Measurements from ENCODE around the gene ZNF385B.

Gene ZNF385B

DNA sequence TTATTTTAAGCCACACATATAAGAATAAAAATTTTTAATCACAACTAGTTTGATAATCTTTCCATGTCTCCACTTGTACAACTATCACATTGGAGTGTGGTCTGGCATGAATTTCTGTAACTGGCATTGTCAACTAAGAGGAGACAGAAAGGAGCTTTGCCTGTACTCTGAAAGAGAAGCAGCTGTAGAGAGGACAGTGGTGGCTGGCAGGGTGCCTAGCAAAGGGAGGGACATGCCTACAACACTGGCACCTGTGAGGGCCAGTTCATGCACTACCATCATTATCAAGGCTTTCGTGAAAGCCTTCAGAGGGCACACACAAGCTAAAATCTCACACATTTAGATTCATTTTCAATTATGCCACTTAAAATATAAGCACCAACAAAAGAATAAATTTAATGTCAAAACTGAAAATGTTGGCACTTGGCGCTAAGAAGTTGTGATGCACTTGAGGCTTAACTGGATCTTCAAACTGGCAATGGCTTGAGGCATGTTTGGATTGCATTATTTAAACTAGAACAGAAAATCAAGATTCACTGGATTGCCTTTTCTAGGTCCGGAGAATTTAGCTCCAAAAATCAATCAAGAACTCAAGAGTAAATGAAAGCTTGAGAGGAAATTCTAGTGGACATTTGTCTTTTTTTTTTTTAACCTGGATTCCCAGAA lies 238.6 kb downstream of the ZNF385B start:
- no peak for DNase-seq (ENCODE audit: low spot score)

DNA sequence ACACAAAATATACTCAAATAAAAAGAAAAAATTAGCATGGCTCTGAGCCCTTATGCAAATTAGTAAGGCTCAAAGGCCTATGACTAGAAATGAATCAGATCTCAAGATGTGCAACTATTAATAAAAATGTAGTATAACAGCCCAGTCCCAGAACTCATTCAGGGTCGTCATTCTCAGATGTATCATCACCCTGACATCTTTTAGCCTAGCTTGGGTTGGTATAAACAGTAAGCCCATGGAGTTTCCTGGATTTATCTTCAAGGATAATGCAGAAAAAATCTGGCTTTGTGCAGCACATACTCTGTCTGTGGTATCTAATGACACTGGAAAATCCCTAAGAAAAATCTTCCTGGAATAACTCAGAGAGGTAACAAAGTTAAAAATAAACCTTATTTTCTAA lies 239.3 kb downstream of the ZNF385B start:
- no peak for DNase-seq (ENCODE audit: low spot score)

DNA sequence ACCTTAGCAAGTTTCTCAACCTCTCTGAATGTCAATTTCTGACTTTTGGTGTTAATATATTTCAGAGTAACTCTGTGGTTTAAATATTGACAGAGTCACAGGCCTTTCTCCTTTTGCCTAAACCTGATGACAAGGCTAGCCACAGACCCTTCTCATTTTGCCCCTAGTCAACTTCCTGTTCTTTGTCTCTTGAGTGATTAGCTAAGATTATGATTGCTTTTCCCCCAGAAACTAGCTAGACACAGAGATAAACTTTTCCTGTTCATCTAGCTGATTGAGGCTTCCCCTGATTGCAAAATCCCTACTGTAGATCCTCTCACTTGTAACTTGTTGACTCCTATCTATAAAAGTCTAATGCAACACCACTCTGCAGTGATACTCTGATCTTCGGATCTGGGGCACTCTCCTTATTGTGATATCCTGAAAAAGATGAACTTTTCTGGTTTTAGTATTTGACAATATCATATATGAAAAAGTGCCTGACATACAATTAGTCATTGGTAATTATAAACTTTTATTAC lies 241.4 kb downstream of the ZNF385B start:
- no peak for DNase-seq (ENCODE audit: low spot score)

DNA sequence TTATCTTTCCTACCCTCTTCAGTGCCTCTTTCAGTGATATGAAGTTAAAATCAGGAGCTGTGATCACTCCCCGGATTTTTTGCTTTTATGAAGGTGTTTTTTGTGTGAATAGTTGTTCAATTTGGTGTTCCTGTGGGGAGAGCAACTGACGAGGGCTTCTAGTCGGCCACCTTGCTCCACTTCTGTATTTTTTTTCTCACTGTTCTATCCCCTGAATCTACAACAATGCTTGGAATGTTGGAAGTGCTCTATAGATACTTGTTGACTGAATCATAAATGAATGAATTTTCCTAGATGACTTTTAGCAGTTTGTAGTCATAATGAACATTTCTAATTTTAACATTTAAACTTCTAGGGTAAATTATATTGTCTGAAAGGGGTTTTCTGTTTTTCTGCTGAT lies 247.3 kb downstream of the ZNF385B start:
- no peak for DNase-seq (ENCODE audit: low spot score)

DNA sequence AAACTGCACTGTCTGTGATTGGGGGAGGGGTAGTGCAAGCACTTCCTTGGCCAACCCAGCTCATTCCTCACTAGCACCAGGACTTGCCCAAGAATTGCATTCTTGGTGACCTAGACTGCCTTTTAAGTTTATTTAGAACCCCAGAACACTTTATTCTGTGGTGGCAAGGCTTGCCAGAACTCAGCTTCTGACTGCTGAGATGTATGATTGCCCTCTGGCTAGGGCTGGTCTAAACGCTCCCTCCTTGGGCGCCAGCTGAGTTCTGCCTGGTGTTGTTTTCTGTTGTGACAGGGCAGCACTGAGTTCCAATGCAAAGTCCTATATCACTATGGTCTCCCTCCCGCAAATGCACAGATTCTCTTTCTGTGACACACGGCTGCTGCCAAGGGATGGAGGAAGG lies 247.7 kb downstream of the ZNF385B start:
- DNase-seq (ENCODE audit: low spot score): no peak

DNA sequence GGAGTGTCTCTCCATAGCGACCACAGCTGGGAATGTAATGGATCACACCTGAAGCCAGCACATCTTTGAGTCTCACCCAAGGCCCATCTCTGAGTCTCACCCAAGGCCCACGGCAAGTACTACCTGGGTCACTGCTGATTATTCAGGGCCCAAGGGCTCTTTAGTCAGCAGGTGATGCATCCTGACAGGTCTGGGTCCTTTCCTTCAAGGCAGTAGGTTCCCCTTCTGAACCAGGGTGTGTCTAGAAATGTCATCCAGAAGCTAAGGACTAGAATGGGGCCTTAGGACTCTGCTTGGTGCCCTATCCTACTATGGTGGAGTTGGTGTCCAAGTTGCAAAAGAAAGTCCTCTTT lies 248.1 kb downstream of the ZNF385B start:
- DNase-seq (ENCODE audit: low spot score): no peak

DNA sequence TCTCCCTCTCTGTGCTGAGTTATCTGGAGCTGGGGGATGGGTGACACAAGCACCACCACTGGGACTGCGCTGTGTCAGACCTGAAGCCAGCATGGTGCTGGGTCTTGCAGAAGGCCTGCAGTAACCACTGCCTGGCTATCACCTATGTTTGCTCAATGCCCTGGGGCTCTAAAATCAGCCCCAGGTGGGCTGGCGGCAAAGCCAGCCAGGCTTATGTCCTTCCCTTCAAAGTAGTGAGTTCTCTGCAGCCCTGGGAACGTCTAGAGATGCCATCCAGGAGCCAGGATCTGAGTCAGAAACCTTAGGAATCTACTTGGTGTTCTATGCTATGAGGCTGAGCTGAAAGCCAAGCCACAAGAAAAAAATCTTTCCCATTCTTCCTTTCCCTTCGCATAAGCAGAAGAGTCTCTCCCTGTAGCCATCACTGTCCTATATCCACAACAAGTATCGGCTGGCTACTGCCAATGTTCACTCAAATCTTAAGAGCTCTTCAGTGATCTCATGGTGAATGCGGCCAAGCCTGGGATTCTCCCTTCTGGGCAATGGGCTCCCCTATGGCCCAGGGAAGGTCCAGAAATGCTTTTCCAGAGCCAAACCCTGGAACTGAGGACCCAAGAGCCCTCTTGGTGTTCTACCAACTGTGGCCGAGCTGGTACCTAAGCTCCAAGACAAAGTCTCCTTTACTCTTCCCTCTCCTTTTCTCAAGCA lies 248.7 kb downstream of the ZNF385B start:
- DNase-seq (ENCODE audit: low spot score): no peak

DNA sequence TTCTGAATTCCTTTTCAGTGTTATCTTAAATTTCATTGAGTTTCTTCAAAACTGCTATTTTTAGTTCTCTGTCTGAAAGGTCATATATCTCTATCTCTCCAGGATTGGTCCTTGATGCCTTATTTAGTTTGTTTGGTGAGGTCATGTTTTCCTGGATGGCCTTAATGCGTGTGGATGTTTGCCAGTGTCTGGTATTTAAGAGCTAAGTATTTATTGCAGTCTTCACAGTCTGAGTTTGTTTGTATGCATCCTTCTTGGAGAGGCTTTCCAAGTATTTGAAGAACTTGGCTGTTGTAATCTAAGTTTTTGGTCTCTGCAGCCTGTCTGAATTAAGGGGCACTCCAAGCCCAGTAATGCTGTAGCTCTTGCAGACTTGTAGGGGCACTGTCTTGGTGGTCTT lies 249.3 kb downstream of the ZNF385B start:
- DNase-seq (ENCODE audit: low spot score): no peak

DNA sequence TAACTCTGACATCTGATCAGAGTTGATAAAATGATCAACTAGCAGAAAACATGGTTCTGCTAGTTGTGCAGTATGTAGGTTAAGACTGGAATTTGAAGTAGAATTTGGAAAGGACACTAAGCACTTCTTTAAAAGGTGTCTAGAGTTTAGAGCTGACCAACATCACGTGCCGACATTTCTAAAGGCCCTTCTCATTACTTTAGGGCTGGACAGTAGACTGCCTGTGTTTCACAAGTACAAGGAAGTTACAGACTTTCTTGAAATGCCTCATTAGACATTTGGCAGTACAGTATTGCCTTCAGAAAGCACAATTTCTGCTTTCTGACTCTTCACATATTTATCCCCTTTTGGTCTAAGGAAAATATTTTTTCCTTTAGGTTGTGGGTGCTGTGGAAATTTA lies 255.3 kb downstream of the ZNF385B start:
- no peak for DNase-seq (ENCODE audit: low spot score)

DNA sequence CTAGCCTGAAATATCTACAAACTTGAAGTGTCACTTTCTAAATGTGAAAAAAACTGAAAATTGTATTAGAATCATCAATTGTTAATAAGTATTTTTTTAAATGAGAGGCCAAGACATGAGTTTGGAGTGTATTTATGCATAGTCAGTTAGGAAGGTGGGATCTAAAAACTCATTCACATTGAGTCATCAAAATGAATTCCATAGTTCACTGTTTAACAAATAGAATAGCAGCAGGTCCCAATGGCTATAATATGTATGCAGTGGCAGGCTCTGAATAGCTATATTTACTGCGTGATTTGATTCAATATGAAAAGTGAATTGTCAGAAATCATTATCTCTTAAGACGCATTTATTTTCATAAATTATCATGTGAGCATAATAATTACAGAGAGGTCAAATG lies 256.1 kb downstream of the ZNF385B start:
- DNase-seq (ENCODE audit: low spot score): no peak

DNA sequence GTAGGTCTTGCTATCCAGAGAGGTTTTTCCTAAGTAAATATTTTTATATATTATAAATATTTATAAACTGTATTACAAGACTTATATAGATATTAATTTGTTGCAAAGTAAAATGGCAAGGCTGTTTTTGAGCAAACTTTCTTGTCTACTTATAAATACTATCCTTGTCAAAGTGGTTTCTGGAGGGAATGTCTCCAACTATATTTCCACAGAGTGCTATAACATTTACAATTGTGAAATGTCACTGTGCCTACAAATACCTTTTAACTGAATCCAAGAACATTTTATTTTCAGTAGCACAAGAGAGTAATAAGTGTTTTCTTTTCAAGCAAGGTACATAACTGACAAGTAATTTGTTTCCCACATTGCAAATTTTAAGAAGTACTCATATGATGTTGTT lies 256.8 kb downstream of the ZNF385B start:
- DNase-seq (ENCODE audit: low spot score): no peak

DNA sequence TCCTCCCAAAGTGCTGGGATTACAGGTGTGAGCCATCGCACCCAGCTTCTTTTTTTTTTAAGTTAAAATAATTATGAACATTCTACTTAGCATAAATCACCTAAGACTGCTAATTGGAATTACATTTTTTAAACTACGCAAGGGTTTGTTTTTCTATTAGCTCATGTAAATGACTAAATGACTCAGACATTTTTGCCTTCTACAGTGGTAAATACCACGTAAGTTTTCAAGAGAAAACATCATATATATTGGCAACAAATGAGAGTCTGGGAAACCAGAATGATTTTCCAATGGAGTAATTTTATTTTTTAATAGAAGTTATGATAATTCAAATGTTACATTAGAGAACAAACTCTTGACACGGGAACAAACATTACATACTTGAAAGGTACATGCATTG lies 259.0 kb downstream of the ZNF385B start:
- no peak for DNase-seq (ENCODE audit: low spot score)

DNA sequence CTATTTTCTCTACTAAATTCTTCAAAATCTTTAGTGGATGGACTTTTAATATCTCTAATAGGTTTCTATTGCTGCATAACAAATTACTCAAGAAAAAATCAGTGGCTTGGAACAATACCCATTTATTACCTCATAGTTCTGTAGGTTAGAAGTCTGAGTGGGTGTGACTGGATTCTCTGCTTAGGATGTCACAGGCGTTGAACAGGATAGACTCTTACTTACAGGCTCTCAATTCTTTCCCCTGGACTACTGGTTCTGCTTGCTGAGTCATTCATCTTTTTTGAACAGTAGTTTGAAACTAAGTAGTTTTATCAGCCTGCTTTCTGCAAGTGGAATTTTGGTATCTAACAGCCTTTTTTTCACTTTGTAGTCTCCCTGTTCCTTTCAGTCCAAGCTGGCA lies 265.4 kb downstream of the ZNF385B start:
- DNase-seq (ENCODE audit: low spot score): no peak

DNA sequence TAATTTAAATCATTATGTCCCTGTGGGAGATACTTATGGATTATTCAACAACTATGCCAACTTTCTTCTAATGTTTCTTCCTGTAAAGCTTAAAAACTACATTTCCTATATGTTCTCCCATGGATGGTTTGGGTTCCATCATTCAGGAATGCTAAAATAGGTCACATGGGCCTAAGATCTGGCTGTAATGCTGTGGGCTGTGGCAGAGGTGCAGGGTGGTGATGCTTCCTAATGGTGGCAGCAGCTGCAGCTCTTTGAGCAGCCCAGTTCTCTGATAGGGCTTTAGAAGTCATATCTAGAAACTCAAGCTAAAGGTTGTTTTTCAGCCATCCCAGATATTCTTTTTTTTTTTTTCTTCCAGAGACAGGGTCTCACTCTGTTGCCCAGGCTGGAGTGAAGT lies 266.1 kb downstream of the ZNF385B start:
- no peak for DNase-seq (ENCODE audit: low spot score)

DNA sequence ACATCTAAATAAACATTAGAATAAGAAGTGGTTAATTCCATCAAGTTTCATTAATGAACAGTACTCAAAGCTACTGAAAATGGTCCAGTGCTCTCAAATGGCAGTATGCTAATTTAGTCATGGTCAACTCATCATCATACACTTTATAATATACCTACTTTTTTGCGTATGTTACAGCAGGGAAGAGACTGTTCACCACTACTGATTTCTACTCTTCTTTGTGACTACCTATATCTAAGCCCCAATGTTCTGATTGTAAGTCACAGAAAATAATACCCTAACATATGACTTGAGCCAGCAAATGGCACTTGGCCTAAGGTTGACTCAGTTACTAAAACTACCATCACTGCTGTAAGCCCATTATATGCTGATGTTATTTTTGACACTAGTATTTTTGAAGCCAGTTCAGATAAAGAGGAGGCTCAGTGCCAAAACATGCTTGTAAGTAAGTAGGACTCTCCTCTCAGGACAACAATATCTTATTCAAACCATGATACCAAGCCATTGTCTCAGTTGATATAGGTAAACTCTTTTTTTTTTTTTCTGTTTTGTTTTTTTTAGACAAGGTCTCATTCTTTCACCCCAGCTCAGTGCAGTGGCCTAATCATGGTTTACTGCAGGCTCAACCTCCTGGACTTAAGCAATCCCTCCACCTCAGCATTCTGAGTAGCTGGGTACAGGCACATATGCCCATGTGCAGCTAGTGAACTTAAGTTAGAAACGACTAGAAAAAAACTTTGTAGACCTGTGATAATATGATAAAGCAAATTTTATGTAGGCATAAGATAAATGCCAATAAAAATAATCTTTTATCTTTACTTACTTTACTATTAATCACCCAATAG lies 266.9 kb downstream of the ZNF385B start:
- no peak for DNase-seq (ENCODE audit: low spot score)

DNA sequence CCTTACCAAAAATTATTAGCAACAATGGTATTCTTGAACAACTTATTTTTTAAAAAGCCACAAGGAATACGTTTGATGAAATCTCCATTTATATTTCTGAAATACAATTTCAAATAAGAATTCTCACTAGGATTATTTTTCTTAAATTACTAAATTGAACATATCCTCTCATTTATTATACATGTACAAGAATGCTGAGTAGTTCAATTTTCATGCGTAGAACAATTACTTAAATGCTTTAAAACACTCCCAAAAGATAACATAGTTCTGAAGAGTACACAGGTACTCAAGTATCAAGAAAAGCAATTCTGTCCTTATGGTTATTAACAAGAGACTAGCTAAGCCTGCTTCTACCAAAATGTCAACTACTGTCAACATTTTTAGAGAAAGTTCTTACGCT lies 268.1 kb downstream of the ZNF385B start:
- no peak for DNase-seq (ENCODE audit: low spot score)

DNA sequence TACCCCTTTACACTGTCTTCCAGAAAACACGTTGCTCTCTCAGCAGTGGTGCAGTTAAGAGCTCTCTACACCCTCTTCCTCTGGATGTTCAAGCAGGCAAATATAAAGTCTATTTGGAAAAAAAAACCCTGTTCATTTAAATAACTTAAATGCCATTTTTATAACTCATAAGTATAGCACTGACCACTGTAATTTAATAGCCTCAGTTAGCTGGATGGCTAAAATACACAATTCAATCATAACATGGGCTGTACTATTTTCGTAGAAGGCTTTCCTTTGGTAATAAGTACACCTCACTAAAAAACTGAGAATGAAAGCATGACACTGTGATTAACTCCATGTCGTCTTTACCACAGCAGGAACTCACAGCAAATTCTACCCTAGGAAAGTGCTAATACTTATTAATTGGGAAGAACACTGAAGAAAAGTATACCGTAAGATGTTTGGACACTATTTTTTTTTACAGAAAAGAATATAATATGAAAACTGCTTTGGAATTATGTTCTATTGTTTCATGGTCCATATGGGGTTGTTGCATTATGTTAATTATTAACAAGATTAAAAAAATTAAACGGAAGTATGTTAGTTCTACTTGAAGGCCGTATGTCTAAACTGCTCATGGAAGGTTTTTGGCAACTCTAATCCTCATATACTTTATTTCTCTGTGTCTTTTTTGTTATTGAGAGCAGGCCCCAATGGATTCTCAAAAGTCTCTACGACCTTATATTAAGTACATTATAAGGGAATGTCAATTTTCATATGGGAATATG lies 269.1 kb downstream of the ZNF385B start:
- no peak for DNase-seq (ENCODE audit: low spot score)

DNA sequence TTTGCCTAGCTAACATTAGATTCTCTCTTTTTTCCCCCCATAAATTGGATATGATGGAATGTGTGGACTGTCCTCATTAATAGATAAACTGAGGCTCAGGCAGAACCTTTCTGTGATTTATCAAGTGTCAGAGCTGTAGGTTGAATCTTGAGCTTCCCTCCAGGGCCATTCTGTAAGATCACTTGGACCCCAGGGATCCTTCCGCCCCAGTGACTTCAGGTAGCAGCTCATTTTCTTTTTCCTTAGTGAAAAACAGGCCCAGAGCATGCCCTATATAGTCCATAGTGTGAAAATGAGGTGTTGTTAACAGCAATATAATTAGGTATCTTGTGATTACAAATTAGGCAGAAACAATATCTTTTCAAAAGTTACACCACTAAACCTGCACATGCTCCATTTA lies 269.7 kb downstream of the ZNF385B start:
- no peak for DNase-seq (ENCODE audit: low spot score)

DNA sequence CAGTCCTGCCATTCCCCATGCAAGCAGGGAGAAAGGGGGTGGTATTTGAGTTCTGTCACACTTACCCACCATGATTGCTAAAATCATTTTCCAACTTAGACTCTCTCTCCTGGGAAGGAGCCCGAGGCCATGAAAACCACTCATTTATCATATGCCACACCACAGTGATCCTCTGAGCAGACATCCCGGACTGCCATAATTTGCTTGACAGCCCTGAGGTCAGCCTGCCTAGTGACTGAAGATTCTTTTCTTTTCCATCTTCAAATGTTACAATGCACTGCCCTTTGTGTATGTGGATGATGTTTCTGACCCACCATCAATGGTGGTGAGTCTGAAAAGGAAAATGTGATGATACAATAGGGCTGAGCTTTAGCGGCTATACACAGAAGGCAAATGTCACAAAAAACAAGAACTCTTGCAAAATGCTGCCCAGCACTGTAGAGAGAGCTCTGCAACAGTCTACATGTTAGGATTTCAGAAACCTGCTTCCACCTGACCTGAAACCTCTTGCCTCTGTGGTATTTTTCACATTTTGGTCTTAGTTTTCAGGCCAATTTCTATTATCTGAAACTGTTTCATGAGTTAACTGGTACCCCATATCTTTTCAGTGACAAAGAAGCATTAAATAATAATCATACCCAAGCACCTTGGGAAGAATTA lies 272.8 kb downstream of the ZNF385B start:
- no peak for DNase-seq (ENCODE audit: low spot score)

DNA sequence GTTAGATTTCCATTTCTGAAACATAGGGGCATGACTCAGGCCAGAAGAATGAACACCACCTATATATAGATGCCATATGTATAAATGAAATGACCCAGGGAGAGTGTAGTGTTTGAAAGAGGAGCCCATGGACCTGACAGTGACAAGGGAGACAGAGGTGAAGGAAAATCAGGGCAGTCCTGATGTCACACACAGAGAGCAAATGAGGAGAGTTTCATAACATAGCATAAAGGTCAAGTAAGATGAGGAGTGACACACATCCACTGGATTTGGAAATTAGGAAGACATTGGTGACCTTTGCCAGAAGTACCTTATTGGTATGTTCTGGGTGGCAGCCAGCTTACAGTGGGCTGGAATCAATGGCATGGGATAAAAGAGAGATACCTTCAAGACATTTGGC lies 276.7 kb downstream of the ZNF385B start:
- no peak for DNase-seq (ENCODE audit: low spot score)

DNA sequence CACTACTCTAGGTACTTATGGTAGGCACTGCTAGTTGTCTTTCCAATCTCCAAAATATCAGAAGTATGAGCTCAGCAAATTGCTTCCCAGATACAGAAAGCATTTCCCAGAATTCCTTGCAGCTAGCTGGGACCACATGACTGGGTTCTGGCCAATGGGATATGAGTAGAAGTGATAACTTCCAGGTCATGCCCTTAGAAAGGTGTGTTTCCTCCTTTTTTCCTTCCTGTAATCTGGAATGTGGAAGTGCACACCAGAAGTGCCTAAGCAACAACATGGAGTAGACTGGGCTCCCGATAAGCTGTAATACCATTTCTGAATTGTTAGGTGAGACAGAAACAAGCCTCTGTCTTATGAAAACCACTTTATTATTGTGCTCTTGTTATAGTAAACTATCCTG lies 279.8 kb downstream of the ZNF385B start:
- DNase-seq (ENCODE audit: low spot score): no peak
